OCI-LY1 (cell line): ENCODE data around the gene ARF1.

Experiments used
- EZH2 ChIP-seq: fragments of 200-600 bp; sonication (generic), shearing (Covaris generic); IDR thresholded peaks from 2 replicates; pipeline ENCODE4 v1.8.0; 2017; ENCODE audit warnings: borderline replicate concordance, mixed run types, mild to moderate bottlenecking, antibody characterized with exemption, low read length, moderate library complexity, mixed read lengths
- TF ChIP-seq, protein P1 (sequence below): fragments of 200-600 bp; sonication (generic), shearing (Covaris generic); IDR thresholded peaks from 2 replicates; pipeline ENCODE4 v1.5.1; 2017; ENCODE audit warnings: mild to moderate bottlenecking, antibody characterized with exemption, low read length, moderate library complexity, mixed read lengths

GRCh38 chr1:228036701-228037231 is 45.7 kb upstream of the ARF1 start:
- TF ChIP-seq, protein P1, sequence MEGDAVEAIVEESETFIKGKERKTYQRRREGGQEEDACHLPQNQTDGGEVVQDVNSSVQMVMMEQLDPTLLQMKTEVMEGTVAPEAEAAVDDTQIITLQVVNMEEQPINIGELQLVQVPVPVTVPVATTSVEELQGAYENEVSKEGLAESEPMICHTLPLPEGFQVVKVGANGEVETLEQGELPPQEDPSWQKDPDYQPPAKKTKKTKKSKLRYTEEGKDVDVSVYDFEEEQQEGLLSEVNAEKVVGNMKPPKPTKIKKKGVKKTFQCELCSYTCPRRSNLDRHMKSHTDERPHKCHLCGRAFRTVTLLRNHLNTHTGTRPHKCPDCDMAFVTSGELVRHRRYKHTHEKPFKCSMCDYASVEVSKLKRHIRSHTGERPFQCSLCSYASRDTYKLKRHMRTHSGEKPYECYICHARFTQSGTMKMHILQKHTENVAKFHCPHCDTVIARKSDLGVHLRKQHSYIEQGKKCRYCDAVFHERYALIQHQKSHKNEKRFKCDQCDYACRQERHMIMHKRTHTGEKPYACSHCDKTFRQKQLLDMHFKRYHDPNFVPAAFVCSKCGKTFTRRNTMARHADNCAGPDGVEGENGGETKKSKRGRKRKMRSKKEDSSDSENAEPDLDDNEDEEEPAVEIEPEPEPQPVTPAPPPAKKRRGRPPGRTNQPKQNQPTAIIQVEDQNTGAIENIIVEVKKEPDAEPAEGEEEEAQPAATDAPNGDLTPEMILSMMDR: no peak
- no peak for TF ChIP-seq EZH2
